ENCODE data around the gene MT1E.

GRCh38 chr16:56658327-56658875, 32.8 kb downstream of the MT1E start:
- TF ChIP-seq CTCF (IDR thresholded peaks at IDR 0.05 in 8 of 11, conservative IDR thresholded peaks at IDR 0.05 in 3 of 11) (no peak), POLR2A (IDR thresholded peaks at IDR 0.05) (no peak), POLR2AphosphoS5 (IDR thresholded peaks at IDR 0.05) (no peak)
